ENCODE measurements around the gene DYSF.

DNA sequence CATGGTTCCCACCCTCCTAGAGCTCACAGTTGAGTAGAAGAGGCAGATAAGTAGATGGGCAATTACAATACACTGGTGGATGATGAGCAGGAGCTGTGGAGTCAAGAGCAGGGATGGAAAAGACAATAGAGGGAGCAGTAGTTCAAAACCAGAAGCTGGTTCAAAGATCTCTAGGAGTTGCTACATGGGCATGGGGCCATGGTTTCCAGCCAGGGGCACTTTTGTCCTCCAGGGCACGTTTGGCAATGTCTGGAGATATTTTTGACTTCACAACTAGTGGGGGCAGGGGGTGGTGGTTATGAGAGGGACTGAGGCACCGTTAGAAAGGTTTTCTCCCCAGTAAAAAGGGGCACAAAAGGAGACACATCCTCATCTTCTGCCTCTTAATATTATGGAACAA is 236.0 kb downstream of the DYSF start:
- TF ChIP-seq, protein P1, sequence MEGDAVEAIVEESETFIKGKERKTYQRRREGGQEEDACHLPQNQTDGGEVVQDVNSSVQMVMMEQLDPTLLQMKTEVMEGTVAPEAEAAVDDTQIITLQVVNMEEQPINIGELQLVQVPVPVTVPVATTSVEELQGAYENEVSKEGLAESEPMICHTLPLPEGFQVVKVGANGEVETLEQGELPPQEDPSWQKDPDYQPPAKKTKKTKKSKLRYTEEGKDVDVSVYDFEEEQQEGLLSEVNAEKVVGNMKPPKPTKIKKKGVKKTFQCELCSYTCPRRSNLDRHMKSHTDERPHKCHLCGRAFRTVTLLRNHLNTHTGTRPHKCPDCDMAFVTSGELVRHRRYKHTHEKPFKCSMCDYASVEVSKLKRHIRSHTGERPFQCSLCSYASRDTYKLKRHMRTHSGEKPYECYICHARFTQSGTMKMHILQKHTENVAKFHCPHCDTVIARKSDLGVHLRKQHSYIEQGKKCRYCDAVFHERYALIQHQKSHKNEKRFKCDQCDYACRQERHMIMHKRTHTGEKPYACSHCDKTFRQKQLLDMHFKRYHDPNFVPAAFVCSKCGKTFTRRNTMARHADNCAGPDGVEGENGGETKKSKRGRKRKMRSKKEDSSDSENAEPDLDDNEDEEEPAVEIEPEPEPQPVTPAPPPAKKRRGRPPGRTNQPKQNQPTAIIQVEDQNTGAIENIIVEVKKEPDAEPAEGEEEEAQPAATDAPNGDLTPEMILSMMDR (IDR thresholded peaks at IDR 0.05): no peak
- no peak for TF ChIP-seq POLR2A (IDR thresholded peaks at IDR 0.05)
- no peak for TF ChIP-seq POLR2AphosphoS5 (IDR thresholded peaks at IDR 0.05)
